Neutrophil (primary cell): ENCODE data around the gene EAPP.
"Not testable (repeated sequence)": the region's sequence is repeated elsewhere in the genome, so short reads cannot be mapped to it uniquely, and the experiment has no call there.

ENCODE experiments used
- H3K27ac ChIP-seq: fragments of 200-600 bp; sonication (generic); 2 replicates; pipeline ENCODE4 v1.5.1; 2016; ENCODE audit warnings: mild to moderate bottlenecking, moderate library complexity
- H3K27me3 ChIP-seq: fragments of 200-600 bp; sonication (generic); 2 replicates; pipeline ENCODE4 v1.6.0; 2016; ENCODE audit warnings: mild to moderate bottlenecking
- H3K36me3 ChIP-seq: fragments of 200-600 bp; sonication (generic); 2 replicates; pipeline ENCODE4 v1.5.1; 2017
- H3K4me1 ChIP-seq, 2 experiments: fragments of 200-600 bp in 1 of 2; sonication (generic) in 1 of 2; 1 replicate in 1 of 2; 2 replicates in 1 of 2; pipeline versions ENCODE4 v1.5.1 to v1.6.1; 2013 to 2016; ENCODE audit warnings: low read depth in 1 of 2, low read length in 1 of 2, mild to moderate bottlenecking in 1 of 2, moderate library complexity in 1 of 2; ENCODE audit not compliant: control insufficient read depth in 1 of 2, insufficient read depth in 1 of 2
- H3K4me3 ChIP-seq, 2 experiments: fragments of 200-600 bp in 1 of 2; sonication (generic) in 1 of 2; 1 replicate in 1 of 2; 2 replicates in 1 of 2; pipeline ENCODE4 v1.5.1; 2013 to 2016; ENCODE audit warnings: low read depth in 1 of 2, low read length in 1 of 2, mild to moderate bottlenecking in 1 of 2, moderate library complexity in 1 of 2
- H3K9me3 ChIP-seq: fragments of 200-600 bp; sonication (generic); 2 replicates; pipeline ENCODE4 v1.5.1; 2016
- CTCF ChIP-seq: fragments of 200-600 bp; sonication (generic); IDR thresholded peaks from 2 replicates; pipeline ENCODE4 v1.5.1; 2016; ENCODE audit warnings: antibody characterized with exemption

EAPP gene

DNA sequence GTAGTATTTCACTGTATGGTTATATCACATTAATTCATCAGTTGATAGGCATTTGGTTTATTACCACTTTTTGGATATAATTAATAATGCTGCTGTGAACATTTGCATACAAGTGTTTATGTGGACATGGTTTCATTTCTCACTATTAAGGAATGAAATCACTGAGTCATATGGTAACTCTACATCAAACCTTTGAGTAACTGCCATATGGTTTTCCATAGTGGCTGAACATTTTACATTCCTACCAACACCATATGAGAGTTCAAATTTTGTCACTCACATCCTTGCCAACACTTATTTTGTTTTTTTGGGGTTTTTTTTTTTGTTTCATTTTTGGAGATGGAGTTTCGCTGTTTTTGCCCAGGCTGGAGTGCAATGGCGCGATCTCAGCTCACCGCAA lies 30.2 kb upstream of the EAPP start:
- no peak for TF ChIP-seq CTCF
- peaks cover 97% of the 10 kb centered on the region for H3K36me3 ChIP-seq
- no peaks in the 10 kb centered on the region for H3K4me1 ChIP-seq
- no peak overlapping the region for H3K4me3 ChIP-seq
- no peaks in the 10 kb centered on the region for H3K9me3 ChIP-seq
- no peak overlapping the region for H3K27ac ChIP-seq
- H3K27me3 ChIP-seq = no peaks in the 10 kb centered on the region

DNA sequence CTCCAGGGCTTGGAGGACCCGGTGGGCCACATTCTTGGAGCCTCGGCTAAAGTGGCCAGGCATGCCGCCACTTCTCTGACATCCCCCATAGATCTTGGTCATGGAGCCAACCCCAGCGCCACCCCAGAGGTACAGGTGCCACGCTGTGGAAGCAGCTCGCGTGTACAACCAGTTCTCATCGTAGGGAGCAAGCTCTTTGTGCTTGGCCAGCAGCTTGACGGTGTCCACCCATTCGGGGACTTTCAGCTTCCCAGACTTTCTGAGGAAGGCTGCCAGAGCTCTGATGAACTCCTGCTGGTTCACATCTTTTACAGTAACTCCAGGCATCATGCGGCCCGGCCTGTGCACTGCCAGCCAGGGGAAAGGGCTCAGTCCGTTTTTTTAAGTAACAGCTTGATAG lies 29.3 kb upstream of the EAPP start:
- peaks cover 97% of the 10 kb centered on the region for H3K36me3 ChIP-seq
- no peaks in the 10 kb centered on the region for H3K9me3 ChIP-seq
- TF ChIP-seq CTCF = no peak
- H3K4me1 ChIP-seq = no peaks in the 10 kb centered on the region
- H3K27me3 ChIP-seq = no peaks in the 10 kb centered on the region
- no peak overlapping the region for H3K4me3 ChIP-seq
- H3K27ac ChIP-seq = no peak overlapping the region

GRCh38 chr14:34562776-34563150 lies 23.3 kb upstream of the EAPP start:
- no peaks in the 10 kb centered on the region for H3K27me3 ChIP-seq
- no peak overlapping the region for H3K27ac ChIP-seq
- no peaks in the 10 kb centered on the region for H3K4me1 ChIP-seq
- no peaks in the 10 kb centered on the region for H3K9me3 ChIP-seq
- no peak for TF ChIP-seq CTCF
- no peak overlapping the region for H3K4me3 ChIP-seq
- H3K36me3 ChIP-seq = peaks cover 56% of the 10 kb centered on the region

- peaks cover 50% of the 10 kb centered on the region for H3K36me3 ChIP-seq
- not testable (repeated sequence) for H3K4me1 ChIP-seq, H3K27ac ChIP-seq, H3K27me3 ChIP-seq, H3K9me3 ChIP-seq, H3K4me3 ChIP-seq
Measured at GRCh38 chr14:34562037-34562775, 22.7 kb upstream of the EAPP start.

DNA sequence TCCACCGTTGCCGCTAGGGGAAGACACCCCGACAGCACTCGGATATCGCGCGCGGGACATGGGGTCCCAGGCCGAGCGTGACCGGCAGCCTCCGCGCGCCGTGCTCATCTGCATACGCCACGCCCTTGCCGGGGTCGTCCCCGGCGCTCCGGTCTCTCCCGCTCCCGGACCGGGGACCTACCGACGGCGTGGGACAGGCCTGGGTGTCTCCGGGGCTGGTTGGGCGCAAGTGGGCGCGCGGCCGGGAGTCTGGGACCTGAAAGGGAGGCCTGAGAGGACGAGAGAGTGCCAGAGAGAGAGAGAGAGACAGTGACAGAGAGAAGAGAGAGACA lies 17.0 kb upstream of the EAPP start:
- H3K9me3 ChIP-seq, H3K36me3 ChIP-seq, H3K27me3 ChIP-seq, H3K4me3 ChIP-seq, H3K27ac ChIP-seq: not testable (repeated sequence)
- H3K4me1 ChIP-seq = peaks cover 5 to 10% of the 10 kb centered on the region in 2 experiments

DNA sequence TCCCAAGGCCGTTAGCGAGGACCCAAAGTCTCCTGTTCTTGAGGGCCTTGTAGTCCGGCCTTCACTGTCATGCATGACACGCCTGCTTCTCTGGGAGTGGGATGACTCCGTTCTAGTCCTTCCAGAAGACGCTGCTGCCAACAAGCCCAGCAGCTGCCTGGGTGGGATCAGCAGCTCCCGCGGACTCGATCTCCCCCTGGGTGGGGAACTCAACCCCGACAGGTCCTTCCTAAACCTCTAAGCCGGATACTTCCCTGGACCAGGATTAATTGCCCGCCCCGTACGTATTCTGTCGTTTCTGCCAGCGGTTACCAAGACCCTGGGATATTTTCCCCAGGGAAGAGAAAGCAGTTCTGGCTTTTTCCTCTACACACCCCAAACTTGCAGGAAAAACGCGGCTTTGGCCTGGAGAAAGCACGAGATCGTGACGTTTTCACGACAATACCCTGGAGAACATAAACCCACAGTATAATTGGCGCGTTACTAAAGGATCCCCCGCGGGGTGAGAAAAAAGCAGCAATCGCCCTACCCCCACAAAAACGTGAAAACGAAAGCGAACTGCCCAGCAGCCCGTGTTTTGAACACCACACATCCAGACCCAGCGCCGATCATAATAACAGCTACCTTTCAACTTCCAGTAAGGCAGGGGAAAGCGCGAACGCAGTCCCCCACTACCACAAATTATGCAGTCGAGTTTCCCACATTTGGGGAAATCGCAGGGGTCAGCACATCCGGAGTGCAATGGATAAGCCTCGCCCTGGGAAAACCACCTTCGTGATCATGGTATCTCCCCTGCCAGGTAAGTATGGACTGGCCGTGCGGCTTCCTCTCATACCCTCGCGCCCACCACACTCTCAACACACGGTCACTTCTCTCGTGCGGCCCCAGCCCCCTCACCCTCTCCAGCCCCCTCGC lies 16.3 kb upstream of the EAPP start:
- H3K27me3 ChIP-seq, H3K9me3 ChIP-seq, H3K4me3 ChIP-seq, H3K36me3 ChIP-seq, H3K27ac ChIP-seq: not testable (repeated sequence)
- H3K4me1 ChIP-seq = peaks cover 5 to 11% of the 10 kb centered on the region in 2 experiments
